ENCODE data around the gene AKIRIN2.

Gene AKIRIN2

DNA sequence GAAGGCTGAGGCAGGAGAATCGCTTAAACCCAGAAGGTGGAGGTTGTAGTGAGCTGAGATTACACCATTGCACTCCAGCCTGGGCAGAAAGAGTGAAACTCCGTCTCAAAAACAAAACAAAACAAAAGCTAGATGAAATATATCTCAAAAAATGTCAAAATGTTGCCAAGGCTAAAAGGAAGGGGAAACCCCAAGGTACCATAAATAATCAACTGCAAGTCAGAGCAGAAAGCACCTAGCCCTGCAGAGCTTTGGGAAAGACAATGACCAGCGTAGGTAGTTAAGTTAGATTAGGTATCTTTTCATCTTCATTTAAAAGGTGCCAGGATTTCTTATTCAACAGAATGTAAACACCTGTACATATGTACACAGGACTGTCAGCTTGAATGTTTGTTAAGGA is 33.0 kb downstream of the AKIRIN2 start:
- Histone ChIP-seq H3K4ac (ENCODE audit: low read depth, low read length) (no peak overlapping the region), H4K5ac (ENCODE audit: low read length) (no peak overlapping the region), H3K36me3 (ENCODE audit: control insufficient read depth, insufficient read depth, low read length) (peaks cover 4% of the 10 kb centered on the region), H3K56ac (ENCODE audit: low read length) (no peak overlapping the region), H3K4me2 (ENCODE audit: low read length) (no peak overlapping the region), H3K79me2 (ENCODE audit: control insufficient read depth, insufficient read depth, low read length) (no peaks in the 10 kb centered on the region), H3K23ac (ENCODE audit: low read length) (no peak overlapping the region), H3K27me3 (ENCODE audit: insufficient read depth, low read length, poor library complexity) (no peaks in the 10 kb centered on the region), H4K8ac (ENCODE audit: low read depth, low read length) (no peak overlapping the region), H3K18ac (ENCODE audit: low read length) (no peak overlapping the region), H3K4me1 (ENCODE audit: control insufficient read depth, low read depth, low read length) (no peaks in the 10 kb centered on the region), H3K79me1 (ENCODE audit: low read length) (no peaks in the 10 kb centered on the region), H2AK5ac (ENCODE audit: low read length) (no peak overlapping the region), H3K4me3 (ENCODE audit: low read length) (no peak overlapping the region), H3K27ac (ENCODE audit: low read depth, low read length) (no peak overlapping the region), H3K9ac (ENCODE audit: low read length) (no peak overlapping the region), H2BK5ac (ENCODE audit: low read length) (no peak overlapping the region), H2BK15ac (replicated peaks; ENCODE audit: low read depth) (no peak overlapping the region), H2BK120ac (ENCODE audit: low read depth, low read length) (no peak overlapping the region)
- DNase-seq, result no peak
- no CpG with 5 or more reads among the region's 3 CpGs for WGBS (ENCODE audit: extremely low coverage, insufficient coverage, low lambda C conversion rate)

DNA sequence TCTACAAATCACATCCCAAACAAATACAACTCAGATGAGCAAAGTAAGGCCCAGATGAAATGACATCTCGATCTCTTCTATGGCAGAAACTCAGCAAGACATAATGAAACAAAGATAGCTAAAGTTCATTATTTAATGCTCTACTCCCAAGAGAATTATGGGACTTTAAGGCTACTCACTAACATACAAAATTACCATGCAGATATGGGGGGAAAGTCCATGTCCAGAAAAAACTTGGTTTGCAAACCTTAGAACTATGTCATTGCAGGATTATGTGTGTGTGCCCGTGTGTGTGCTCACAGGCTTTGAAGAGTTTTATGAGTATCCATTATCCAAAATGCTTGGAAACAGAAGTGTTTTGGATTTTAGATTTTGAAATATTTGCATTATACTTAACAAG is 34.0 kb downstream of the AKIRIN2 start:
- Histone ChIP-seq H3K56ac (ENCODE audit: low read length) (no peak overlapping the region), H3K79me2 (ENCODE audit: control insufficient read depth, insufficient read depth, low read length) (no peaks in the 10 kb centered on the region), H3K4me1 (ENCODE audit: control insufficient read depth, low read depth, low read length) (no peaks in the 10 kb centered on the region), H3K4me2 (ENCODE audit: low read length) (no peak overlapping the region), H3K4me3 (ENCODE audit: low read length) (no peak overlapping the region), H2BK5ac (ENCODE audit: low read length) (no peak overlapping the region), H2BK120ac (ENCODE audit: low read depth, low read length) (no peak overlapping the region), H2BK15ac (replicated peaks; ENCODE audit: low read depth) (no peak overlapping the region), H3K27me3 (ENCODE audit: insufficient read depth, low read length, poor library complexity) (no peaks in the 10 kb centered on the region), H3K9ac (ENCODE audit: low read length) (no peak overlapping the region), H3K36me3 (ENCODE audit: control insufficient read depth, insufficient read depth, low read length) (peaks cover 2% of the 10 kb centered on the region), H3K4ac (ENCODE audit: low read depth, low read length) (no peak overlapping the region), H3K23ac (ENCODE audit: low read length) (no peak overlapping the region), H3K18ac (ENCODE audit: low read length) (no peak overlapping the region), H4K8ac (ENCODE audit: low read depth, low read length) (no peak overlapping the region), H3K27ac (ENCODE audit: low read depth, low read length) (no peak overlapping the region), H2AK5ac (ENCODE audit: low read length) (no peak overlapping the region), H4K5ac (ENCODE audit: low read length) (no peak overlapping the region), H3K79me1 (ENCODE audit: low read length) (no peaks in the 10 kb centered on the region)
- WGBS (ENCODE audit: extremely low coverage, insufficient coverage, low lambda C conversion rate), result no CpG with 5 or more reads among the region's 2 CpGs
- no peak for DNase-seq

DNA sequence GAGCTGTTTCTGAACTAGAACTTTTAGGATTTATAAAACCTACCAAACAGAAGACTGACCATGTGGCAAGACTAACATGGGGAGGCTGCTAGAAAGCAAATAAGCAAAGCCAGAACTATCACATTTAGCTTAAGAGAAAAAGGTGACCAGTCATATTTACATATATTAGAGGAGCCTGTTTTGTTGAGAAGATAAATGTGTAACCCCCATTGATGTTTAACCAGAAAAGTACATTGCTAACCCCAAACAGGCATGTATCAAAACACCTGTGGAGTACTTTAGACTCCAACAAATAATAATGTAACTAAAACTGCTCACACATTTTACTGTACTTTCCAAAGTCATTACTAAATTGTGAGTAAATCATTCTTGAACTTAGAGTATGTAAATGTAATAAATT is 35.0 kb downstream of the AKIRIN2 start:
- H3K79me2 ChIP-seq (ENCODE audit: control insufficient read depth, insufficient read depth, low read length), result no peaks in the 10 kb centered on the region
- H2BK5ac ChIP-seq (ENCODE audit: low read length), result no peak overlapping the region
- no peaks in the 10 kb centered on the region for H3K79me1 ChIP-seq (ENCODE audit: low read length)
- H4K8ac ChIP-seq (ENCODE audit: low read depth, low read length), result no peak overlapping the region
- DNase-seq, result no peak
- H3K4me1 ChIP-seq (ENCODE audit: control insufficient read depth, low read depth, low read length), result no peaks in the 10 kb centered on the region
- H3K27me3 ChIP-seq (ENCODE audit: insufficient read depth, low read length, poor library complexity), result no peaks in the 10 kb centered on the region
- no peak overlapping the region for H3K27ac ChIP-seq (ENCODE audit: low read depth, low read length)
- no peak overlapping the region for H2BK120ac ChIP-seq (ENCODE audit: low read depth, low read length)
- H2BK15ac ChIP-seq (replicated peaks; ENCODE audit: low read depth), result no peak overlapping the region
- H3K23ac ChIP-seq (ENCODE audit: low read length), result no peak overlapping the region
- no peak overlapping the region for H3K18ac ChIP-seq (ENCODE audit: low read length)
- H3K4me3 ChIP-seq (ENCODE audit: low read length), result no peak overlapping the region
- no peak overlapping the region for H2AK5ac ChIP-seq (ENCODE audit: low read length)
- H3K9ac ChIP-seq (ENCODE audit: low read length), result no peak overlapping the region
- no peak overlapping the region for H3K56ac ChIP-seq (ENCODE audit: low read length)
- no peak overlapping the region for H3K4me2 ChIP-seq (ENCODE audit: low read length)
- H4K5ac ChIP-seq (ENCODE audit: low read length), result no peak overlapping the region
- H3K4ac ChIP-seq (ENCODE audit: low read depth, low read length), result no peak overlapping the region
- H3K36me3 ChIP-seq (ENCODE audit: control insufficient read depth, insufficient read depth, low read length), result peaks cover 2% of the 10 kb centered on the region

DNA sequence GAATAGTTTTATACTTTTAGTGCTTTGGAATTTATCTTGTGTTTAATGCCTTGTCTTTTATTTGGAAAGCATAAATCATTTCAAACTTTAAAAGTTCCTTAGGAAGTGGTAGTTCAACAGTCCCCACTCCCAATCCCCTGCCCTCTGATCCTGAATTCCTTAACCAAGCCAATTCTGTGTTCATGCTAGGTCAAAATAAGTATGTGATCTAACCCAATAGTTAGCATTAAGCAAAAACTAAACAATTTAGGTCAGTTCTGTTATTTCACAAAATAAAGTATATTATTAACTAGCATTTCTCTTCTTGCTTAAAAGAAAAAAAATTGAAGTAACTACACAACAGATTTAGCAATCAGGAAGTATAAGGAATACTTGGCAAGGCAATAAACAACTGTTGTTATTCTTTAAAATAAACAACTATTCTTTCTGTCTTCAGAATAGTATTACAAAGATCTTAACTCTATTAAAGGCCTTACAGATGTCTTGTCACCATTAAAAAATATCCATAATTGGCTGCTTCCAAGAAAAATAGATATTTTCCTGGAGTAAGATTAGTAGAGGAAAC is 37.0 kb downstream of the AKIRIN2 start:
- Histone ChIP-seq H4K8ac (ENCODE audit: low read depth, low read length) (no peak overlapping the region), H3K23ac (ENCODE audit: low read length) (no peak overlapping the region), H3K27ac (ENCODE audit: low read depth, low read length) (no peak overlapping the region), H3K4me2 (ENCODE audit: low read length) (no peak overlapping the region), H3K4me3 (ENCODE audit: low read length) (no peak overlapping the region), H3K4me1 (ENCODE audit: control insufficient read depth, low read depth, low read length) (no peaks in the 10 kb centered on the region), H3K9ac (ENCODE audit: low read length) (no peak overlapping the region), H4K5ac (ENCODE audit: low read length) (no peak overlapping the region), H2BK5ac (ENCODE audit: low read length) (no peak overlapping the region), H2AK5ac (ENCODE audit: low read length) (no peak overlapping the region), H3K4ac (ENCODE audit: low read depth, low read length) (no peak overlapping the region), H3K27me3 (ENCODE audit: insufficient read depth, low read length, poor library complexity) (no peaks in the 10 kb centered on the region), H3K36me3 (ENCODE audit: control insufficient read depth, insufficient read depth, low read length) (no peaks in the 10 kb centered on the region), H3K79me2 (ENCODE audit: control insufficient read depth, insufficient read depth, low read length) (no peaks in the 10 kb centered on the region), H2BK15ac (replicated peaks; ENCODE audit: low read depth) (no peak overlapping the region), H3K56ac (ENCODE audit: low read length) (no peak overlapping the region), H3K18ac (ENCODE audit: low read length) (no peak overlapping the region), H2BK120ac (ENCODE audit: low read depth, low read length) (no peak overlapping the region), H3K79me1 (ENCODE audit: low read length) (no peaks in the 10 kb centered on the region)
- DNase-seq, result no peak

DNA sequence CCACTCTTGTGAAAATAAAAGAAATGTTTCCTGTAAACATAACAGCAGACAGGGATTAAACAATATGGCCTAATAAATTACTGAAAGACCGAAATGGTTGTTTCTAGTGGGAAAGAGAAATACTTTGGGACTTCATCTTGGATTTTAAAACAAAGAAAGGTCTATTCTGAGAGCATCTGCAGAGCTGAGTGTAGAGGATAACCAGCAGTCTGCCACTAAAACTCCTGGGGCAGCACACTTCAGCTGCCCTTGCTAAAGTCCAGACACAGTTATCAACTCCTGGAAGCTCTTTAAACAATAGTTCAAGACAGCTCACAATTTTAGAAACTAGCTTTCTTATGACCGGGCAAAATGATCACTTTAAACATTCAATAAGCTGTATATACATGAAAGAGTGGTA is 38.6 kb downstream of the AKIRIN2 start:
- Histone ChIP-seq H3K79me2 (ENCODE audit: control insufficient read depth, insufficient read depth, low read length) (no peaks in the 10 kb centered on the region), H3K36me3 (ENCODE audit: control insufficient read depth, insufficient read depth, low read length) (no peaks in the 10 kb centered on the region), H2BK5ac (ENCODE audit: low read length) (no peak overlapping the region), H4K8ac (ENCODE audit: low read depth, low read length) (no peak overlapping the region), H3K56ac (ENCODE audit: low read length) (no peak overlapping the region), H3K4ac (ENCODE audit: low read depth, low read length) (no peak overlapping the region), H2BK15ac (replicated peaks; ENCODE audit: low read depth) (no peak overlapping the region), H3K27ac (ENCODE audit: low read depth, low read length) (no peak overlapping the region), H3K4me2 (ENCODE audit: low read length) (no peak overlapping the region), H2BK120ac (ENCODE audit: low read depth, low read length) (no peak overlapping the region), H2AK5ac (ENCODE audit: low read length) (no peak overlapping the region), H4K5ac (ENCODE audit: low read length) (no peak overlapping the region), H3K23ac (ENCODE audit: low read length) (no peak overlapping the region), H3K27me3 (ENCODE audit: insufficient read depth, low read length, poor library complexity) (no peaks in the 10 kb centered on the region), H3K4me1 (ENCODE audit: control insufficient read depth, low read depth, low read length) (no peaks in the 10 kb centered on the region), H3K4me3 (ENCODE audit: low read length) (no peak overlapping the region), H3K79me1 (ENCODE audit: low read length) (no peaks in the 10 kb centered on the region), H3K9ac (ENCODE audit: low read length) (no peak overlapping the region), H3K18ac (ENCODE audit: low read length) (no peak overlapping the region)
- no peak for DNase-seq
- WGBS (ENCODE audit: extremely low coverage, insufficient coverage, low lambda C conversion rate), result no CpG with 5 or more reads among the region's 2 CpGs

DNA sequence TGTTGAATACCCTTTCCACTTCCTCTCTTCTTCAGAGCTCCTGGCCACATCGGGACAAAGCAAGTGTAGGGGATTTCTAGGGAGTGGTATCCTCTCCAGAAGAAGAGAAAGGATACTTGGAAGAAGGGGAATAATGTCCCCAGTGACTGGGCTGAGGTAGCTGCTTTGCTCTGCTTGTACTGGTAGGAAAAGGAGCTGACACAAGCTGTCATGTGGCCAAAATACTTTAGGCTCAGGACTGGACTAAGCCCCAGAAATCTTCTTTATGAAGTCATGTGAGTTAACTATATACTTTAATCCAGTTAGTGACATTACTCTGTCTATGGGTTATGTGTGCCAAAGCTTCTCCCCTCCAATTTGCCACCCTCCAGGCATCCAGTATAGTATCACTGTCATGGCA is 40.5 kb downstream of the AKIRIN2 start:
- Histone ChIP-seq H3K9ac (ENCODE audit: low read length) (no peak overlapping the region), H3K56ac (ENCODE audit: low read length) (no peak overlapping the region), H2BK120ac (ENCODE audit: low read depth, low read length) (no peak overlapping the region), H3K4me3 (ENCODE audit: low read length) (no peak overlapping the region), H3K79me2 (ENCODE audit: control insufficient read depth, insufficient read depth, low read length) (no peaks in the 10 kb centered on the region), H3K79me1 (ENCODE audit: low read length) (no peaks in the 10 kb centered on the region), H4K8ac (ENCODE audit: low read depth, low read length) (no peak overlapping the region), H3K27ac (ENCODE audit: low read depth, low read length) (no peak overlapping the region), H4K5ac (ENCODE audit: low read length) (no peak overlapping the region), H3K23ac (ENCODE audit: low read length) (no peak overlapping the region), H3K4me2 (ENCODE audit: low read length) (no peak overlapping the region), H3K27me3 (ENCODE audit: insufficient read depth, low read length, poor library complexity) (no peaks in the 10 kb centered on the region), H3K4me1 (ENCODE audit: control insufficient read depth, low read depth, low read length) (no peaks in the 10 kb centered on the region), H3K4ac (ENCODE audit: low read depth, low read length) (no peak overlapping the region), H3K36me3 (ENCODE audit: control insufficient read depth, insufficient read depth, low read length) (no peaks in the 10 kb centered on the region), H2BK5ac (ENCODE audit: low read length) (no peak overlapping the region), H2BK15ac (replicated peaks; ENCODE audit: low read depth) (no peak overlapping the region), H2AK5ac (ENCODE audit: low read length) (no peak overlapping the region), H3K18ac (ENCODE audit: low read length) (no peak overlapping the region)
- no CpG with 5 or more reads among the region's 1 CpG for WGBS (ENCODE audit: extremely low coverage, insufficient coverage, low lambda C conversion rate)
- DNase-seq, result no peak
